Amniotic epithelial cell (primary cell): ENCODE data around the gene NCAPG.

Source experiments
- DNase-seq: peaks from one replicate; pipeline ENCODE4 v3.0.0-alpha.2; 2010; ENCODE audit warnings: low read depth

Gene NCAPG

DNA sequence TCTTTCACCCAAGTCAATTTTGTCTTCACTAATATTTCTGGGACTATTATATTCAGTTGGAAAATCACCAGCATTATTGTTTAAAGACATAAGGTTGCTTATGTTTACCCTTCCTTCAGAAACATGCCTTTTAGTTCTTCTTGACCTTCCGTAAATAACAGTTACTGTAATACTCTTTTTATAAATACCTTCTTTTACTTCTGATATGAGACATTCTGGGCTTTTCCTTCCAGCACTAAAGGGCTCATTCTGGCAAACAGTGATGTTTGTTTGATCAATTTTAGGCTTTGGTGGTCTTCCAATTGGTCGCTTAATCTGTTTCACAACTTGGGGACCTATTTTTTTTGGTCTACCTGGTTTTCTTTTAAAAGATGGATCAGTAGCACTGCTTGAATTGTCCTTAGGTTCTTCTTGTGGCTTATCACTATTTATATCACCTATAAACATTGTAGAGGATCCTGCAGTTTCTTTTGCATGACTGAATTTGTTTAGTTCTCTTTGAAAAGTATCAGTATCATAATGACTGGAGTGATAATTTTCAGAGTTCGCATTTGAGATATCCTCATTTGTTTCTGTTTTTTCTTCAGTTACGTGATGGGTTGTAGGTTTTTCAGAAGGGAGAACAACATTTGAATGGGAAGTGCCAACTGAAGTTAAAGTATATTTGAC is 64.8 kb downstream of the NCAPG start:
- no peak for DNase-seq

DNA sequence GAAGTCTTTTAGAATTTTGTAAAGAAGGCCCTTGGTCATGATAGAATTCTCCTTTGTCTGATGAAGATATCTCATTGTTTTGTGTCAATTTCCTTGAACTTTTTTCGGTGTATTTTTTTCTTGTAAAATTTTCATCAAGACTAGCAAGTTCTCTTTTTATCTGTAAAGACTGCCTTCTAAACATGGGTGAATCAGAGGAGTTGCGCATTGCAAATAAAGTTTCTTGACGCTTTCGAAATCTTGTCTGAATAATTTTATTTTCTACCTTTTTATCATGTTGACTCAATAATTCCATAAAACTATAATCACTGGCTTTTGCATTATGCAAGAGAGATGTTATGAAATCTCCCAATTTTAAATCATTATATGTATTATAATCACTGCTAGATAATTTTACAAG is 66.2 kb downstream of the NCAPG start:
- DNase-seq = peak; percentile 48

DNA sequence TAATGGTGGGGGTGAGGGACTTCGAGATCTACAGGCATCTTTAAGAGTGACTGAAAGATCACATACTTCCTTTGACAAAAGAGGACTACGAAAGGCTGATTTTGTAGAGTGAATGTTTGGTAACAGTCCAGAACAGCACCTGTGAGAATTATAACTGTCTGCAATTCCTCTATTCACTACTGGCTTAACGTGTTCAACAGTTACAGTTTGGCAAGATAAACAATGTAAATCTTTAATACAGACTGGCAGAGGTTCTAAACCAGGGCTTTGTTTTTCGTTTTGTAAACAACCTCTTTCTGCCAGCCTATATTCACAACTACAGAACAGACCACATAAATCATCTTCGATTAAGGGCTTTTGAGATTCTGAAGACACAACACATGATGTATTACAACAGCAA is 66.9 kb downstream of the NCAPG start:
- DNase-seq = peak; percentile 43

DNA sequence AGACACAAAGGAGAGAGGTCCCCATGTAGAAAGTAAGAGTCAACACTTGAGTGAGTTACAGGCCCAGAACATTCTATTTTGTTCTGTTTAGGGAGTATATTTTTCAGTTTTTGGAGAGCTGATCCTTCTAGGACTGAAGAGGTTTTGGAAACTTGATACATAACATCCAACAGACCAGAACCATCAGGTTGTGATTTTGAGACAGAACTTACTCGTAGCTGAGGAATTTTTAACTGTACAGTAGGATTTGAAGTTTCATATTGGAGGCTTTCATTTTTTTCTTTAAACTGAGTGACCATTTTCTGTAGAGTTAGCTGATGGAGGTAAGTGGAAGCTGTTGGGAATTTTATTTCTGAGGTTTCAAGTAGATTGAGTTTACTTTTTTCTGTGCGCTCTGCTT is 73.3 kb downstream of the NCAPG start:
- no peak for DNase-seq

DNA sequence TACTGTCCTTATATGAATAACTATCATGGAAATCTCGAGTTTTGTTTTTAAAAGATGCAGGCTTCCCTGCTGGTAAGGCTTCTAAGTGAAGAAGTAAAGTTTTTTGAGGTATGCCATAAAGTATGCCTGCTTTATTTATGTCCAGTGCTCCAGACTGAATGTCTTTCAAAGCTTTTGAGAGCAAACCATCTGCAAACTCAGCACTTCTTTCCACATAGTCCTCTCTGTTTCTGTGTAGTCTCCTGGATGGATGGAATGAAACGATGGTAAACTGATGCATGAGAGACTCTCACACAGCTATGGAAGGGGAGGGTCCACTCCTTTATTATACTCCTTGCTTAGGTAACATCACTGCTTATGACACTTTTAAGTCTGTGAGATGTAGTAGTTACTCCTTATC is 73.7 kb downstream of the NCAPG start:
- DNase-seq = no peak

DNA sequence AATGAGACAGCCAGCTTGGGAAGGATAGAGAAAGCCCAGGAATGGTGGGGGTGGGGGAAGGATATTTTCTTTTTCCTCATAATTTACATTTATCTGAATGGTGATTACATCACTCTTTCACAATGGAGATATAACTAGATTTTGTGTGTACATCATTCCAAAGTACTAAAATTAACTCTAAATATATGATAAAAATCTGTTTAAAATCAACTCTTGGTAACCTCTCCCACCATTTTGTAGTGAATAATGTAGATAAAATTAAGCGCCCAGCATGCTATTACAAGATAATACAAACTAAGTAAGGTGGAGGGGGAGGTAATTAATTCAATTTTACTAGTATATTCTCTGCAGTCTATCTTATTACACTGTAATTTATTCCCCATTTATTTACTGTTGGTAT is 78.9 kb downstream of the NCAPG start:
- DNase-seq = peak; percentile 27

DNA sequence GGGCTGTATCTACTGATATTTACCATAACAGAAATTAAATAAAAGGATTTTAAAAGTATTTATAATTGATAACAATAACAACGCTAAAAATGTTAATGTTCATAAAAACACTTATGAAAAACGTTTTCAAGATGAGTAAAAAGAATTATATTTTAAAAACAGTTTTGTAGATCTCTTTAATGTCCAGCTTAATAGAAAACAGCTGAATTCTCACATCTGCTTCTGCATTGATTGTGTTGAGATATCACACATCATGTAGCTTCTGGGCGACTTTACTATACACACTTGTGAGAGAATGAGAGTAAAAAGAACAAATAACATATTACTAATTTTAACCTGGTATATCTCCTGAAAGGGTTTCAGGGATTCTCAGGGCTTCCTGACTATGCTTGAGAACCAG is 83.6 kb downstream of the NCAPG start:
- DNase-seq = no peak
